ENCODE results near the gene MYCBP.

The MYCBP gene

GRCh38 chr1:38831731-38832369 is 41.3 kb downstream of the MYCBP start:
- no peak overlapping the region for H3K4me3 ChIP-seq (ENCODE audit: low read depth, low read length)
- DNase-seq (ENCODE audit: low read depth), result no peak

- H3K4me3 ChIP-seq (ENCODE audit: low read depth, low read length), result no peak overlapping the region
- DNase-seq (ENCODE audit: low read depth), result no peak
These were observed 43.8 kb downstream of the MYCBP start for GRCh38 chr1:38829368-38829767.

DNA sequence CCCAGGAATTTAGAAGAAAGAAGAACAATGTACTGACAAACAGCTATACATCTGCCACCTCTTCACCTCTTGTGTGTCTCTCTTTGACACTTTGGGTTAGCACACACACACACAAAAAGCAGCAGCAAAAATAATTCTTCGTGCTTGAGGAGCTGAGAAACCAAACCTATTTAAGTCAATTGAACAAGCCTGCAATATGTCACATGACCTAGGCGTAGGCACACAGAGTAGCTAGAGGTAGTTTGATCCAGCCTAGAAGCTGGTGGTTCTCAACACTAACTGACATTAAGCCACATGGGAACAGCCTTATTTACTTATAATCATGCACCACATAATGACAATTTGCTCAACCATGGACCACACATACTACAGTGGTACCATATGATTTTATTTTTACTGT is 45.8 kb downstream of the MYCBP start:
- no peak overlapping the region for H3K4me3 ChIP-seq (ENCODE audit: low read depth, low read length)
- DNase-seq (ENCODE audit: low read depth), result no peak

- H3K4me3 ChIP-seq (ENCODE audit: low read depth, low read length), result no peak overlapping the region
- DNase-seq (ENCODE audit: low read depth), result no peak
These were observed 46.3 kb downstream of the MYCBP start for GRCh38 chr1:38826886-38827285.

- H3K4me3 ChIP-seq (ENCODE audit: low read depth, low read length), result no peak overlapping the region
- no peak for DNase-seq (ENCODE audit: low read depth)
These were observed 46.9 kb downstream of the MYCBP start for GRCh38 chr1:38826262-38826661.

DNA sequence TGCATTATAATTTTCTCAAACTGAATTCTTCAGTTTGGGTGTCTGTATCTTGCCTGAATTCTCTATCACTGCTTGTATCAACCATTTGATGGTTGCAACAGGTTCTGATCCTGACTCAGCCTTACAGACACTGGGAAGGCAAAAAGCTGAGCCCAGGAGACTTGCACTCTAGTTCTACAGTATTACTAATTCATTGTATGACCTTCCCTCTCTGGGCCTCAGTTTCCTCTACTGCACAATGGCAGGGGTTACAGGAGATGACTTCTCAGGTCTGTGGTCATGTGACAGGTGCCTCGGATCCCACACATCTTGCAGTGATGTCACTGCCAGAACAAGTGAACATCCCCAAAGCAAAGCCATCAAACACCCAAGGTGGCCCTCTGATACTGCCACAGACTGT is 52.3 kb downstream of the MYCBP start:
- H3K4me3 ChIP-seq (ENCODE audit: low read depth, low read length), result no peak overlapping the region
- no peak for DNase-seq (ENCODE audit: low read depth)

- no peak overlapping the region for H3K4me3 ChIP-seq (ENCODE audit: low read depth, low read length)
- no peak for DNase-seq (ENCODE audit: low read depth)
These were observed 53.6 kb downstream of the MYCBP start for GRCh38 chr1:38819516-38819915.

- no peak overlapping the region for H3K4me3 ChIP-seq (ENCODE audit: low read depth, low read length)
- DNase-seq (ENCODE audit: low read depth), result no peak
These were observed 54.1 kb downstream of the MYCBP start for GRCh38 chr1:38819040-38819439.

- no peak for DNase-seq (ENCODE audit: low read depth)
These were observed 54.8 kb downstream of the MYCBP start for GRCh38 chr1:38818175-38818976.

GRCh38 chr1:38817267-38818174 is 55.6 kb downstream of the MYCBP start:
- peak overlapping the region; percentile 32 for H3K4me3 ChIP-seq (ENCODE audit: low read depth, low read length)
- no peak for DNase-seq (ENCODE audit: low read depth)

More at GRCh38 chr1:38818175-38818976, 54.8 kb downstream of the MYCBP start:
- H3K4me3 ChIP-seq (ENCODE audit: low read depth, low read length), result peak overlapping the region; percentile 32

DNA sequence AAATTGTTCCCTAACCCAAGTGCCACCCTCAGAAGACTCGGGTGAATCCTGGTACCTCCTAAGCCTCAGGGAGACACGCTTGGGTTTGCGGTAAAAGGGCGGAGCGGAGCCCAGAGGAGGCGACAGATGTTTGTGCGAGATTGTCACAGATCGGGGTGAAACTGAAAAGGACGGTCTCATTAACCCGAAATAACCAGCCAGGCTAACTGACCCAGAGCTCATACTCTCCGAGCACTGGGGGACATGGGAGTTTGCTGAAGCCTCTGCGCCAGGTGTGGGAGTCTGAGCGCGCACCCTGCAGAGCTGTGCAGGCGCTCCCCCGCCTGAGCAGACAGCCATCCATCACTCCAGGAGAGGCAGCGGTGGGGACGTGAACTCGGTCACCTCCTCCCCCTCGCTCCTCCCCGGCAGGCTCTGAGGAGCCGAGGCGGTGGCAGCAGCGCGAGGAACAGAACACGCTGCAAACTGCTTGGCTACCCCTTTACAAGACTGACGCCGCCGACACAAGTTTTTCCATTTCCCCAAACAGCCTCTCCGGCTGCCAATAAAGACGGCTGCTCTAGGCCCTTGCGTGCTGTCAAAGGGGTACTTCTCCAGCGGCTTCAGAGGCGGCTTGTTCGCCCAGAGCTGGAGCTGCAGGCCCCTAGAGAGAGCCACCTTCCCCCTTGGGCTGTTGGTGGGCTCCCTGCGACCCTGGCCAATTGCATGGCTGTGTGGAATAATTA is 57.1 kb downstream of the MYCBP start:
- no peak for DNase-seq (ENCODE audit: low read depth)

GRCh38 chr1:38814984-38815464 is 58.1 kb downstream of the MYCBP start:
- no peak for DNase-seq (ENCODE audit: low read depth)
- H3K4me3 ChIP-seq (ENCODE audit: low read depth, low read length), result no peak overlapping the region

More for the DNA sequence above, 57.1 kb downstream of the MYCBP start:
- H3K4me3 ChIP-seq (ENCODE audit: low read depth, low read length), result no peak overlapping the region

- no peak for DNase-seq (ENCODE audit: low read depth)
- H3K4me3 ChIP-seq (ENCODE audit: low read depth, low read length), result no peak overlapping the region
These were observed 58.6 kb downstream of the MYCBP start for GRCh38 chr1:38814444-38814983.

DNA sequence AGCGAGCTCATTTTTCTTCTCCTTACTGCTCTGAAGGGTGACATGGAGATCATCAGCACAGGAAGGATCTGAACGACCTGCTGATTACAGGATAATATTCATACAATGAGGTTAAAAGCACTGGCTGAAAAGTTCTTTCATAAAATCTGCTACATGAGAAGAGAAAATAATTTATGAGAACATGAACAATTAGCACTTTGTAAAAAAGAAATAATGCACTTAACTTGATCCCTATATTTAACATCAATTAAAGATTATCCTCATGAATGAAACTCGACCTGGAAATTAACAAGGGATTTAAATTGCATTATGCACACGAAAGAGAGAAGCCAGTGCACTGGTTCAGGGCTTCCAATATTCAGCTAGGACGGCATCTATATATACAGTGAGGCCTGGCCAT is 60.2 kb downstream of the MYCBP start:
- no peak overlapping the region for H3K4me3 ChIP-seq (ENCODE audit: low read depth, low read length)
- DNase-seq (ENCODE audit: low read depth), result no peak

Data from skeletal muscle cell (primary cell).